ENCODE measurements around the gene ILKAP.
"Not testable (repeated sequence)": the region's sequence is repeated elsewhere in the genome, so short reads cannot be mapped to it uniquely, and the experiment has no call there.

Gene ILKAP

GRCh38 chr2:238187618-238188548, 15.6 kb downstream of the ILKAP start:
- DNase-seq (ENCODE audit: low read depth), result no peak

DNA sequence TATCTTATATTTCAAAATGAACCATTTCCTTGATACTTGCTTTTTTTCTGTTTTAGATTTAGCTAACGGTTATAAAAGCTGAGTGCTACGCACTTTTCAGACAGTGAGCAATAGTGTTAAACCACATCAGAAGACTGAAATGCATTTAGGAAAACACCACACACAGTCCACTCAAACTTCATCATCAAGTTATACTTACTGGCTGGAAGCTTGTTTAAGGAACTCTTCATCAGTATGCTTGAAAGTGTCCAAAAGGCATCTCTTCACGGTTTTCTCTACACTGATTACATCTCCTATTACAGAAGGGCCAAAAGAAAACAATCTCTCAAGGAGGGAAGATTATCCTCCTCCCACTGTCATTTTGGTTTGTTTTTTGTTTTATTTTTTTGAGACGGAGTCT, 19.7 kb downstream of the ILKAP start:
- no peak for DNase-seq (ENCODE audit: low read depth)

DNA sequence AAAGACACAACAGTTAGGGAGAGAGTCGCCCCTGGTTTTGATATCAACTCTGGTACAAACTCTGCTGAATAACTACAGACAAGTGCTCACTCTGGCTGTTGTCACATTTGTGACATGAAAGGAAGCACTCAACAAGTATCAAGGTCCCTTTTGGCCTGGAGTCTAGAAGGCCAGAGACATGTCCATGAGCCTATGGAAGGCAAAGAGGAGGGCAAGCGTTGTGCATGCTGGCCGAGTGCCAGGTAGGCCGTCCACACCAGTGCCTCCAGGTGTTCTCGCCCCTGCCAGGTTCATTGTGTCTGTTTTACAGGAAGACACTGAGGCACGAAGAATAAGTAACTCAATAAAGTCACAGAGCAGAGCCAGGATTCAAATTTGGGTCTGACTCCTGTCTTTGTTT, 21.1 kb downstream of the ILKAP start:
- DNase-seq (ENCODE audit: low read depth), result no peak

GRCh38 chr2:238180554-238180953, 22.9 kb downstream of the ILKAP start:
- DNase-seq (ENCODE audit: low read depth), result no peak

DNA sequence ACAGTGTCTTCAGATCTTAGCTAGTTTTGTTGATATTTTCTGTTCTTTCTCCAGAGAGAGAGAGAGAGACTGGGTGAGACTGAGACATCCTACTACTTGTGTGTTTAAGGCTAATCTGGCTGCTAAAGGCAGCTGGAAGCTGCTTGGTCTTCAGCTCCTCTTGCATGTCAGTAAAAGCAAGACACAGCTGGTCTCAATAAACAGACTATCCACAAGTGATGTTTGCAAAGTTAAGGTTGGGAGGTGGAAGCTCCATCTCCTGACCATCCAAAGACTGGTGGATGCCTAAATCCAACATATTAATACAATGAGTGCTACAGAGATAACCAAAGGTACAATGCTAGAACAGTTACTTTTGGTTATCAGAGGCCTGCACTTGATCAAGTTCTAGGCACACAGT, 26.9 kb downstream of the ILKAP start:
- peak; percentile 57 for DNase-seq (ENCODE audit: low read depth)

GRCh38 chr2:238174701-238175100, 28.8 kb downstream of the ILKAP start:
- no peak for DNase-seq (ENCODE audit: low read depth)

DNA sequence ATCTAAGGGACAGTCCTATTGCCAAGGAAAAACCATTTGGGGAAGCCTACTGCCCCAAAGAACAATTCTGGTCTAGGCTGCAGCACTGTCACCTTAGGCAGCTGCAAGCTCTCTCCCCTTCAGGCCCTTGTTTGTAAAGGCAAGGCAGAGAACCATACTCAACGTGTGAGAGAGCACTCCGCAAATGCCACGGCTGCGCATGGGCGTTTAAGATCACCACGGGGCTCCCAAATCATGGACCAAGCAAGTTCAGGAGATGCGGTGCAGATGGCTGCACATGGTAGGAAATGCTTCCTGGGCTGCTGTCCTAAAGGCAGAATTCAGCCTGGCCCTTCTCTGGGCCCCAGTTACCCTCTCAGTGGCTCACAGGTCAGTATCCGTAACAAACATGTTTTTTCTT, 29.2 kb downstream of the ILKAP start:
- no peak for DNase-seq (ENCODE audit: low read depth)

DNA sequence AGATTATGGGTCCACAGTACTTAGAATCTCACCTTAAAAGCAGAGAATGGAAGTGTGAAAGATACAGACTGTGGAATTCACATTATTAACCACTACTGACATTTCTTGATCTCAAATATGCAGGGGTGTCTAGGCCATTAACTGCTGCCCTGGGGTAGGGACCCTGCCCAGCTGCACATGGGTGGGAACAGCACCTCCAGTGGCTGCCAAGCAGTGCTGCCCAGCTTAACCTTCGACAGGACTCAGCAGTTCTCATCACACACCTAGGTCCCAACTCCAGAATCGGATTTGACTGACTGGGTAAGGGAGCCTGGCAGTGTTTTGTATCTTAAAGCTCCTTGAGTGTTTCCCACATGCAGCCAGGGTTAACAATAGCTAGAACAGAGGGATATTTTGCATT, 29.8 kb downstream of the ILKAP start:
- DNase-seq (ENCODE audit: low read depth), result no peak

- DNase-seq (ENCODE audit: low read depth), result no peak
Measured at GRCh38 chr2:238172439-238172838, 31.1 kb downstream of the ILKAP start.

- no peak for DNase-seq (ENCODE audit: low read depth)
Measured at GRCh38 chr2:238171575-238172187, 31.8 kb downstream of the ILKAP start.

GRCh38 chr2:238171072-238171431, 32.4 kb downstream of the ILKAP start:
- DNase-seq (ENCODE audit: low read depth), result not testable (repeated sequence)

GRCh38 chr2:238170386-238171071, 33.0 kb downstream of the ILKAP start:
- no peak for DNase-seq (ENCODE audit: low read depth)

DNA sequence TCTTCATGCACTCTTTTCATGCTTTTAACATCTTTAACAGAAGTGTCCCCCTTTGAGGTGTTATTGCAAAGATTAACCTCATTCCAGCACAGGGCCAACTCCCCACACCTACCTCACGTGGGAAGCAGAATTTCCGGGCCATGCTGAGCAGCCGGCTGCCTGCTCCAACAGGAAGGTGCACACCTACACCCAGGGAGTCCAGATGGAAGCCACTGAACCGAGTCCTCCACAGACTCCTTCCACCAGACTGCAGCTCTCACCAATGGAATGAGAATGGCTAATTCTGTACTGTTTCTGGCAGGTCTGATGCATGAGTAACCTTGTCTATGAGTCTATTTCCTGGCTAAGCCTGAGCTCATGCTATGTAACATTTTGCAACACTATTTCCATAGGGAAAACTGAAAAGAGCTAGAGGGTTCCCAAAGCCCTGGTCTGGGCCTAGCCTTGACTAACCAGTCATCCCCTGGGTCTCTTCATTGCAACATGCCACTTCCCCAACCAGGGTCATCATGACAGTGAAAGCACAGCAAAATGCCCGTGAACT, 33.7 kb downstream of the ILKAP start:
- DNase-seq (ENCODE audit: low read depth), result peak; percentile 97

DNA sequence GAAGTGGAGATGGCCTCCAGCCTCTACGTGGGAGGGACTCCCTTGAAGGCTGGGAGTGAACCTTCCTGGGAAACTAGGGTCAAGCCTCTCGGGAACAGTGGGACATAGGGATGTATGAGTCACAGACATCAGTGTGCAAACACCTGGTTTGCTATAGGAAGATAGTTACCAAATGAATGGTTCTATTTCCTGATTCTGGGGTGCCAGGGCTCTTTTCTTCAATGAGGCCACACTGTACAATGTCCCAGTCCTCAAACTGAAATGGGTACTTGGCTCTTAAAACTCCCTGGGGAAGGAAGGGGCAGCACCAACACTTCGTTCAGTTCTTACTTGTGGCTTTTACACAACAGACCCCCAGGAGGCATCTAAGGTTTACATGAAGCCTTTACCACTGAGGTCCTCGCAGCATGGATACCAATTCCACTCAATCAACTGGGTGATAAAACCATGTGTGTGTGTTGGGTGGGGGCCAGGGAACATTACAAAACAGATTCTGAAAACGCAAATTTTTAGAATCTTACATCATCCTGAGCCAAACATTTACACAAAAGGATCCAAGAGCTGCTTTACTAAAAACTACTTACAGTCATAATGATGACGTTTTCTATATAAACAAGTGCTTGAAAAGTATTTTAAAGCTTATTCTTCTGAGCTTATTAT, 34.3 kb downstream of the ILKAP start:
- DNase-seq (ENCODE audit: low read depth), result peak; percentile 92

GRCh38 chr2:238168196-238169047, 35.1 kb downstream of the ILKAP start:
- DNase-seq (ENCODE audit: low read depth), result no peak

DNA sequence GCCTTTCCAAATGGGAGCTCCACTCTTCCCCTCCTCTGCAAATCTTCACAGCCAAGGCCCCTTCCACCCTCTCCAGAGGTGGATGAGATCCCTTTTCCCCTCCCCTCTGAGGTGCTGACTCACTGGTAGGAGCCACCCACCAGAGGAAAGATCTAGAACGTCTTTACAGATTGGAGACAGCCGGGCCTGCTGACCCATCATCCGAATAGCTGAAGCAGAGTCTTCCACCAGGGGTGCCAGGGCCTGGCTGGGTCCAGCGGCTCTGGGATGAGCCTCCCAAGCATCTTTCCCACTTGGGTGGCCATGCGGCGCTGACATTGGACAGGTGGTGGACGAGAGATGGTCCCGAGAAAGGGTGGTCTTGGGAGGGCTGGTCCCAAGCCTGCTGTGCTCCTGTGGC, 35.7 kb downstream of the ILKAP start:
- DNase-seq (ENCODE audit: low read depth), result peak; percentile 42

GRCh38 chr2:238167344-238167715, 36.2 kb downstream of the ILKAP start:
- DNase-seq (ENCODE audit: low read depth), result no peak

GRCh38 chr2:238166391-238167343, 36.8 kb downstream of the ILKAP start:
- DNase-seq (ENCODE audit: low read depth), result no peak

DNA sequence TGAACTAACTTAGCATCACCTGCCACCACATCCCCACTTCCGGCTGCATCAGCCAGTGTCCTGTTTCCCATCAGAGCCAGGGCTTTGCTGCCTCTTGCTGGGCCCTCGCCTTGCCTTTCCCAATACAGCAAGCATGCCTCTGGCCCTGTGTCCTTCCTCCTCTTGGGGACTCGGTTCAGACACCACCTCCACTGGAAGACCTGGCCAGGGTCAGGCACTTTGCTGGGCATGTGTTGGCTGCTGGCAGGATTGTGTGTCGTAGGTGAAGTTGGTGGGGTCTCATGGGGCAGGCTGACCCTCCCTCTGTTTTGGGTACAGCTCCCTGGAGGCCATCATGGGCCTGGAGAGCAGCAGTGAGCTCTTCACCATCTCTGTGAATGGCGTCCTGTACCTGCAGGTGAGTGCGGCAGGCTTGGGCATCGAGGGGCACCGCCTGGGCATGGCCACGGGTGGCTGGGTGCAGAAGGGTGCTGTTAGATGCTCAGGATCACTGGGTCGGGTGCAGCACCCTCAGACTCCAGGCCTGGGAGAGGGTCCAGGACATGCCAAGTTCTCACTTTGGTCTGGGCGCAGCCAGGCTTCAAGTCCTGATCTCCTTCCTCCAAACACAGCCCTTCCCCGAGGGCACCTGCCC, 38.1 kb downstream of the ILKAP start:
- no peak for DNase-seq (ENCODE audit: low read depth)

- no peak for DNase-seq (ENCODE audit: low read depth)
Measured at GRCh38 chr2:238164906-238165287, 38.6 kb downstream of the ILKAP start.

Data from fibroblast of the conjunctiva (primary cell).